ENCODE measurements around the gene RAB5IF. TPM values are rescaled to one million over a fixed set of nuclear protein-coding genes. Genes with fewer than 3 reads are reported as not detected.

The RAB5IF gene
- total and polyA plus RNA-seq, 2 of the 13 experiments (the other 11 are each of a cell fraction or from before 2014, with no cell fraction given): 261 to 305 TPM

GRCh38 chr20:36632487-36633284 is 27.1 kb downstream of the RAB5IF start (continued):
- TF ChIP-seq FOXC1 (CRISPR knock-in tag; IDR thresholded peaks at IDR 0.05; ENCODE audit: borderline replicate concordance): peak; percentile 70
- TF ChIP-seq ZNF619 (CRISPR knock-in tag; IDR thresholded peaks at IDR 0.05): peak; percentile 49
- TF ChIP-seq PRMT3 (CRISPR knock-in tag; IDR thresholded peaks at IDR 0.05; ENCODE audit: borderline replicate concordance, low read depth): peak; percentile 56; the same call in 1 of the 2 replicates
- TF ChIP-seq XBP1 (CRISPR knock-in tag; IDR thresholded peaks at IDR 0.05): no peak
- peak; percentile 38; the same call in 1 of the 2 replicates for TF ChIP-seq ATF2 (CRISPR knock-in tag; IDR thresholded peaks at IDR 0.05)
- peak; percentile 65; the same call in 1 of the 2 replicates for TF ChIP-seq ZNF782 (CRISPR knock-in tag; IDR thresholded peaks at IDR 0.05; ENCODE audit: borderline replicate concordance)
- no peak for TF ChIP-seq ZSCAN31 (CRISPR knock-in tag; IDR thresholded peaks at IDR 0.05; ENCODE audit: low read depth)
- no peak for TF ChIP-seq ZBTB1 (CRISPR knock-in tag; IDR thresholded peaks at IDR 0.05; ENCODE audit: borderline replicate concordance)
- peak; percentile 37 for TF ChIP-seq PPARG (CRISPR knock-in tag; conservative IDR thresholded peaks at IDR 0.05)
- TF ChIP-seq HDAC2 (CRISPR knock-in tag; IDR thresholded peaks at IDR 0.05): peak; percentile 89; the same call in 1 of the 2 replicates
- no peak for TF ChIP-seq CCAR2 (optimal IDR thresholded peaks at IDR 0.05; ENCODE audit: low read depth, low read length)
- peak in 1 of 2 experiments; percentile 21; a peak in 2 of 4 replicates for TF ChIP-seq KLF16 (CRISPR knock-in tag; IDR thresholded peaks at IDR 0.05)
- TF ChIP-seq ZBTB46 (CRISPR knock-in tag; IDR thresholded peaks at IDR 0.05; ENCODE audit: borderline replicate concordance): no peak
- TF ChIP-seq ZNF704 (CRISPR knock-in tag; IDR thresholded peaks at IDR 0.05; ENCODE audit: borderline replicate concordance): peak; percentile 54; the same call in 1 of the 2 replicates
- TF ChIP-seq CAMTA2 (CRISPR knock-in tag; IDR thresholded peaks at IDR 0.05; ENCODE audit: borderline replicate concordance): no peak; the same call in 1 of the 2 replicates
- TF ChIP-seq NFYC (CRISPR knock-in tag; IDR thresholded peaks at IDR 0.05): no peak
- no peak for TF ChIP-seq ZNF367 (CRISPR knock-in tag; IDR thresholded peaks at IDR 0.05; ENCODE audit: borderline replicate concordance)
- TF ChIP-seq TP53 (CRISPR knock-in tag; conservative IDR thresholded peaks at IDR 0.05): no peak
- no peak for TF ChIP-seq KDM5A (IDR thresholded peaks at IDR 0.05; ENCODE audit: borderline replicate concordance, low read length)
- TF ChIP-seq ZNF362 (CRISPR knock-in tag; IDR thresholded peaks at IDR 0.05; ENCODE audit: borderline replicate concordance): peak; percentile 85; the same call in 1 of the 2 replicates
- 0 out of 2 replicates have a peak, but pooled peaks have one; percentile 6 for TF ChIP-seq HNF4G (IDR thresholded peaks at IDR 0.05; ENCODE audit: borderline replicate concordance, low read depth, low read length)
- peak; percentile 82 for TF ChIP-seq HNF4G (CRISPR knock-in tag; IDR thresholded peaks at IDR 0.05; ENCODE audit: borderline replicate concordance, low read depth)
- no peak for TF ChIP-seq ISX (CRISPR knock-in tag; conservative IDR thresholded peaks at IDR 0.05)

All from HepG2 (cell line).